ENCODE data around the gene MRPL14. TPM values are rescaled to one million over a fixed set of nuclear protein-coding genes. Genes with fewer than 3 reads are reported as not detected.

Gene MRPL14
- total and polyA plus RNA-seq, 3 donors from 2014 or later, result 47.6 to 86.5 (median 53.5) TPM

DNA sequence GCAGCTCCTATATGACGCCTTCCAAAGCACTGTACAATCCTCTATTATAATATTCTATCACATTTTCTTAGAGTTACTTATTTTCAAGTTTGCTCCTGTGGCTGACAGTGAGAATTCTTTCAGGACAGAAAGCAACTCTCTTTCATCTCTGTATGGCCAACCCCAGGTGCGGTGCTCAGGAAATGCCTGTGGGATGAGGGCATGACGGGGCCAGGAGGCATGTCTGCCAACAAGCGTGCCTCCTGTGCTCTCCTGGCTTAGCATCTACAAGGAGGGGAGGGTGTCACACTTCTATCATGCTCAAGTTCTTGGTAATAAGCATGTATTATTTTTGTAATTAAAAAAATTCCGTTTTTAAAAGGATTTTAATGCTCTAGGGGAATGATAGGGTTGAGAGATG lies 11.4 kb downstream of the MRPL14 start:
- Histone ChIP-seq H3K27me3 (no peaks in the 10 kb centered on the region), H3K4me3 (no peak overlapping the region), H3K9me3 (no peaks in the 10 kb centered on the region), H3K36me3 (ENCODE audit: low read depth, missing control alignments) (no peaks in the 10 kb centered on the region), H3K4me1 (peaks cover 11% of the 10 kb centered on the region), H3K27ac (no peak overlapping the region)
- WGBS, 2 donors, result 86 to 91% methylated on average over 5 of the region's 5 CpGs
- DNase-seq, result no peak
- intact Hi-C loops (cut with DNase I; ENCODE audit: low total_unique reads), result no loop called here
- TF ChIP-seq, protein P1, sequence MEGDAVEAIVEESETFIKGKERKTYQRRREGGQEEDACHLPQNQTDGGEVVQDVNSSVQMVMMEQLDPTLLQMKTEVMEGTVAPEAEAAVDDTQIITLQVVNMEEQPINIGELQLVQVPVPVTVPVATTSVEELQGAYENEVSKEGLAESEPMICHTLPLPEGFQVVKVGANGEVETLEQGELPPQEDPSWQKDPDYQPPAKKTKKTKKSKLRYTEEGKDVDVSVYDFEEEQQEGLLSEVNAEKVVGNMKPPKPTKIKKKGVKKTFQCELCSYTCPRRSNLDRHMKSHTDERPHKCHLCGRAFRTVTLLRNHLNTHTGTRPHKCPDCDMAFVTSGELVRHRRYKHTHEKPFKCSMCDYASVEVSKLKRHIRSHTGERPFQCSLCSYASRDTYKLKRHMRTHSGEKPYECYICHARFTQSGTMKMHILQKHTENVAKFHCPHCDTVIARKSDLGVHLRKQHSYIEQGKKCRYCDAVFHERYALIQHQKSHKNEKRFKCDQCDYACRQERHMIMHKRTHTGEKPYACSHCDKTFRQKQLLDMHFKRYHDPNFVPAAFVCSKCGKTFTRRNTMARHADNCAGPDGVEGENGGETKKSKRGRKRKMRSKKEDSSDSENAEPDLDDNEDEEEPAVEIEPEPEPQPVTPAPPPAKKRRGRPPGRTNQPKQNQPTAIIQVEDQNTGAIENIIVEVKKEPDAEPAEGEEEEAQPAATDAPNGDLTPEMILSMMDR (IDR thresholded peaks at IDR 0.05), result no peak
- TF ChIP-seq POLR2A (IDR thresholded peaks at IDR 0.05), result no peak

DNA sequence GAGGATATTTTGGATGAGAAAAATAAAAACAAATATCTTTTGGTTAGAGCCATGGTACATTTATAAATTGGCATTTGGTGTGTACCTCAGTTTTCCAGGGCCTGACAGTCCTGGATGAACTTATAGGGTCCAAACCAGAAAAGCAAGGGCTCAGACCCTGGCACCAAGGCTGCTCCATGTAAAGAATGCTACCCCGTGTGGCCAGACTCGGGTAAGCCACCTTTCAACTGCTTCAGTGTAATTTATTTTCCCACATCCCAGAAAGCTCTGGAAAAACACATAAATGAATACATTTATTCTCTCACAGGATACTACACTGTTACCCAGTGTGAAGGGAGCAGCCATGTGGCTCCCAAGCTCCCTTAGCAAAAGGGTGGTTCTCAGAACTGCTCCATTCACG lies 13.8 kb downstream of the MRPL14 start:
- no peak overlapping the region for H3K4me3 ChIP-seq
- intact Hi-C loops (cut with DNase I; ENCODE audit: low total_unique reads), result no loop called here
- TF ChIP-seq POLR2A (IDR thresholded peaks at IDR 0.05), result no peak
- TF ChIP-seq, protein P1 (IDR thresholded peaks at IDR 0.05), result peak in 2 of 3 experiments; percentile 5 to 30
- H3K36me3 ChIP-seq (ENCODE audit: low read depth, missing control alignments), result no peaks in the 10 kb centered on the region
- no peaks in the 10 kb centered on the region for H3K27me3 ChIP-seq
- H3K27ac ChIP-seq, result peak overlapping the region in 1 of 2 donors; percentile 15
- H3K9me3 ChIP-seq, result no peaks in the 10 kb centered on the region
- H3K4me1 ChIP-seq, result peaks cover 24% of the 10 kb centered on the region
- DNase-seq, result no peak
- WGBS, 2 donors, result 59 to 67% methylated on average over 3 of the region's 3 CpGs

DNA sequence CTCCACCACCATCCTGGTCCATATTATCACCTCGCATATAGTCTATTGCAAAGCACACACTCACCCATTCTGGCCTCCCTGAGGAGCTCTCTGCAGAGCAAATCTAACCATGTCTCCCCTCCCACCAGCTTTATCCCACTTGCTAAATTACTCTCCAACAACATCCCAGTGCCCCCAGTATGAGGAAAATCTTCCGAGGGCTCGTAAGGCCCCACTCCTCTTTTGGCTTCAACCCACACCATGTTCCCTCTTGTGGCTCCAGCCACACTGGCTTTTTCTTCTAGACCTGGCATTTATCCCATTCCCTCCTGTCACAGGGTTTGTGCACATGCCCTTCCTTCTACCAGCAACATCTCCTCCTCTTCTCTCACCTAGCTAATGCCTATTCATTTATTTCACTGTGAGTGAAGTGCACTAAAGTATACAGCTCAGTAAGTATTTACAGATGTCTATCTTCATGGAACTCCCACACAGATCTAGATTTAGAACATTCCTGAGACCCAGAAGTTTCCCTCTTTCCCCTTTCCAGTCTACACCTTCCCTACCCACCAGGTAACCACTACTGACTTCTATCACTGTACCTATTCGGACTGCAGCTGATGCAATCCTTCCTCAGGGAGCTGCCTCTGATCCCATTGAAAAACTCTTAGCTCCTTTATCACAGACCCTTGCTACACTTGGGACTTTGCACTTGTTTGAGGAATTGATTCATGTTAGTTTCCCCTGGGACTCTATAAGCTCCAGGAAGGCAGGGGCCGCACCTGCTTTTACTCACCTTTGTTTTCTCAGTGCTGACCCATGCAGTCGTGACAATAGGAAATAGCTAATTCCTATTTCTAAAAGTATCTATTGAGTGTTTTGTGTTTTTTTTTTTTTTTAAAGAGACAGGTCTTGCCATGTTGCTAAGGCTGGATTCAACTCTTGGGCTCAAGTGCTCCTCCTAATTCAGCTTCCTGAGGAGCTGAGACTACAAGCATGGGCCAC lies 15.5 kb downstream of the MRPL14 start:
- Histone ChIP-seq H3K9me3 (no peaks in the 10 kb centered on the region), H3K4me1 (peaks cover 21% of the 10 kb centered on the region), H3K27me3 (no peaks in the 10 kb centered on the region), H3K27ac (no peak overlapping the region), H3K36me3 (ENCODE audit: low read depth, missing control alignments) (no peaks in the 10 kb centered on the region), H3K4me3 (no peak overlapping the region)
- DNase-seq, result no peak
- intact Hi-C loops (cut with DNase I; ENCODE audit: low total_unique reads), result no loop called here
- WGBS, 2 donors, result 87 to 89% methylated on average over 6 of the region's 6 CpGs
- TF ChIP-seq, protein P1 (IDR thresholded peaks at IDR 0.05), result no peak

DNA sequence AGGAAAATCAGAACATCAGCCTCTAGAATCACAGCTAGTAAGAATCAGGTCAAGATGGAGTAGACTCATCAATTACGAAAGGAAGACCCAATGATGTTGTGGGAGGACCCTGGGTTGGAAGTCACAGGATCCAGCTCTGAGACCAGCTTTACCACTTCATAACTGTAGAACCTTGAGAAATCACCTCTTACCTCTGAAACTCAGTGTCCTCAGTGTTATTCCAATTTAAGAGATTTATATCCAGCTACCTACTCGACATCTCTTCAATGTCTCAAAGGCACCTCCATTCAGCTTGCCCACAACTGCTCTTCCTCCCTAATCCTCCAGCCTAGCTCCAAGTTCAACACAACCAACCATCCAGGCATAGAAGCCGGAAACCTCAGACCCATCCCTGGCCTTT lies 16.3 kb downstream of the MRPL14 start:
- H3K4me3 ChIP-seq, result no peak overlapping the region
- intact Hi-C loops (cut with DNase I; ENCODE audit: low total_unique reads), result no loop called here
- WGBS, 2 donors, result 96 to 98% methylated on average over 3 of the region's 3 CpGs
- no peaks in the 10 kb centered on the region for H3K9me3 ChIP-seq
- no peaks in the 10 kb centered on the region for H3K27me3 ChIP-seq
- no peak for DNase-seq
- no peak overlapping the region for H3K27ac ChIP-seq
- peaks cover 22% of the 10 kb centered on the region for H3K4me1 ChIP-seq
- TF ChIP-seq, protein P1 (IDR thresholded peaks at IDR 0.05), result no peak
- no peak for TF ChIP-seq POLR2A (IDR thresholded peaks at IDR 0.05)
- no peaks in the 10 kb centered on the region for H3K36me3 ChIP-seq (ENCODE audit: low read depth, missing control alignments)

Data from testis (tissue), 3 donors.